NCI-H2196 (cell line): ENCODE measurements around the gene WDR35.

ENCODE experiments used
- DNase-seq: peaks from one replicate; lab custom pipeline; 2025; ENCODE audit not compliant: unreplicated experiment; lab: John Stamatoyannopoulos, UW

WDR35 gene

GRCh38 chr2:19872302-19872701 lies 117.6 kb downstream of the WDR35 start:
- DNase-seq, result no peak

GRCh38 chr2:19871836-19872235 lies 118.1 kb downstream of the WDR35 start:
- DNase-seq, result no peak

GRCh38 chr2:19870792-19871191 lies 119.1 kb downstream of the WDR35 start:
- no peak for DNase-seq

GRCh38 chr2:19868701-19869580 lies 121.0 kb downstream of the WDR35 start:
- DNase-seq, result no peak

- DNase-seq, result no peak
These were observed 121.7 kb downstream of the WDR35 start for GRCh38 chr2:19868224-19868623.

- no peak for DNase-seq
These were observed 123.1 kb downstream of the WDR35 start for GRCh38 chr2:19866771-19867170.

- no peak for DNase-seq
These were observed 124.8 kb downstream of the WDR35 start for GRCh38 chr2:19865151-19865550.

GRCh38 chr2:19864381-19864780 lies 125.5 kb downstream of the WDR35 start:
- DNase-seq, result no peak

GRCh38 chr2:19863303-19864041 lies 126.4 kb downstream of the WDR35 start:
- peak; percentile 20 for DNase-seq

- DNase-seq, result no peak
These were observed 128.1 kb downstream of the WDR35 start for GRCh38 chr2:19861813-19862212.
